Liver (tissue), 3 donors: ENCODE measurements around the gene LAX1.

Experiments used
- ATF3 ChIP-seq: IDR thresholded peaks from 2 replicates; pipeline ENCODE4 v1.6.1; 2016; ENCODE audit warnings: antibody characterized with exemption
- EGR1 ChIP-seq, 2 donors: IDR thresholded peaks; 2 replicates each; pipeline ENCODE4 v1.6.1; 2016 to 2018; ENCODE audit warnings: antibody characterized with exemption in 2 of 2, low read depth in 2 of 2
- FOXA2 ChIP-seq: IDR thresholded peaks from 2 replicates; pipeline ENCODE4 v1.6.1; 2016; ENCODE audit warnings: antibody characterized with exemption
- GABPA ChIP-seq, 2 donors: IDR thresholded peaks in 1 of 2; conservative IDR thresholded peaks in 1 of 2; 2 replicates each; pipeline ENCODE4 v1.6.1; 2016; ENCODE audit warnings: antibody characterized with exemption in 2 of 2, mild to moderate bottlenecking in 1 of 2, moderate library complexity in 1 of 2
- MAX ChIP-seq: IDR thresholded peaks from 2 replicates; pipeline ENCODE4 v1.6.1; 2016; ENCODE audit warnings: antibody characterized with exemption
- RAD21 ChIP-seq, 2 donors: IDR thresholded peaks; 2 replicates each; pipeline ENCODE4 v1.6.1; 2016; ENCODE audit warnings: antibody characterized with exemption in 2 of 2, mild to moderate bottlenecking in 2 of 2
- TAF1 ChIP-seq: conservative IDR thresholded peaks from 2 replicates; pipeline ENCODE4 v1.6.1; 2016; ENCODE audit warnings: antibody characterized with exemption, mild to moderate bottlenecking
- YY1 ChIP-seq: IDR thresholded peaks from 2 replicates; pipeline ENCODE4 v1.6.1; 2016; ENCODE audit warnings: antibody characterized with exemption, mild to moderate bottlenecking
- TF ChIP-seq, protein P1 (sequence below): fragments of 150-350 bp; IDR thresholded peaks from 2 replicates; pipeline ENCODE4 v1.5.1; 2017; ENCODE audit warnings: improper control_type of control experiment, low read depth, low read length; ENCODE audit not compliant: missing input control
- TF ChIP-seq, protein P2 (sequence below): IDR thresholded peaks from 2 replicates; pipeline ENCODE4 v1.6.1; 2016; ENCODE audit warnings: antibody characterized with exemption, mild to moderate bottlenecking
- donor health status: healthy.
- donor health status: healthy.

DNA sequence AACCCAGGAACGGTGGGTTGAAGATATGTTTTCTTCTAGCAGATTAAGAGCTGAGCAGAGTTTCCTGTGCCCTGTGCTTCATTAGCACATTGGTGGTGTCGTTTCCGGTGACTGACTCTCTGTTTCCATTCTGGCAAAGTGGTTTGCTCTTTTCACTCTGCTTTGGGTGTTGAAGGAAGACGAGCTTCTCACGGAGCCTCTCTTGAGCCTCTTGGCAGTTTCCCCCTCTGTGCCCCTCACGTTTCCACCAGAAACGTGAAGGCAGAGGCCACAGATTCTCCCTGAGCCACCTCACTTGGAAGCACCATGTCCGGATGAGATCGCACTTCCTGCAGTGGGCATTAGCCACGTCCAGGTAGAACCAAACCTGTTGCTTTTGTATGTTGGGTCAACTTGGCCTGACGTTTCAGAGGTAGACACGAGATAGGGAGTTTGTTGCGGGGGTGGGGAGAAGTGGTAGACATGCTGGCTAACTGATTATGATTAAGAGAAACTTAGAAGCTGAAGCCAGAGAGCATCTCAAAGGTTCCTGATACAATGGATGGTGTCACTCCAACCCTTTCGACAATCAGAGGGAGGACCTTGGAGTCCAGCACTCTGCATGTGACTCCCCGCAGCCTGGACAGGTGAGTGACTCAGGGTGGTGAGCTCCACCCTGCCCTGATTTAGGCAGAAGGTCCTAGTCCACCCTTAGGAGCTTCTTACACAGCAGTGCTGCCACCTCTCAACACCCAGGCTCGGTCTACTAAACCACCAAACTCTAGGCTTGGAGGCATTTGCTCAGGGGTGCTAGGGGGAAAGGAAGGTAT is at the start of gene LAX1:
- TF ChIP-seq GABPA (IDR thresholded peaks at IDR 0.05 in 1 of 2, conservative IDR thresholded peaks at IDR 0.05 in 1 of 2) (no peak), FOXA2 (no peak), TAF1 (no peak), MAX (no peak), YY1 (no peak), RAD21 (IDR thresholded peaks at IDR 0.05) (no peak), ATF3 (no peak), EGR1 (IDR thresholded peaks at IDR 0.05; ENCODE audit: low read depth in 2 of 2) (no peak)
- TF ChIP-seq, protein P1, sequence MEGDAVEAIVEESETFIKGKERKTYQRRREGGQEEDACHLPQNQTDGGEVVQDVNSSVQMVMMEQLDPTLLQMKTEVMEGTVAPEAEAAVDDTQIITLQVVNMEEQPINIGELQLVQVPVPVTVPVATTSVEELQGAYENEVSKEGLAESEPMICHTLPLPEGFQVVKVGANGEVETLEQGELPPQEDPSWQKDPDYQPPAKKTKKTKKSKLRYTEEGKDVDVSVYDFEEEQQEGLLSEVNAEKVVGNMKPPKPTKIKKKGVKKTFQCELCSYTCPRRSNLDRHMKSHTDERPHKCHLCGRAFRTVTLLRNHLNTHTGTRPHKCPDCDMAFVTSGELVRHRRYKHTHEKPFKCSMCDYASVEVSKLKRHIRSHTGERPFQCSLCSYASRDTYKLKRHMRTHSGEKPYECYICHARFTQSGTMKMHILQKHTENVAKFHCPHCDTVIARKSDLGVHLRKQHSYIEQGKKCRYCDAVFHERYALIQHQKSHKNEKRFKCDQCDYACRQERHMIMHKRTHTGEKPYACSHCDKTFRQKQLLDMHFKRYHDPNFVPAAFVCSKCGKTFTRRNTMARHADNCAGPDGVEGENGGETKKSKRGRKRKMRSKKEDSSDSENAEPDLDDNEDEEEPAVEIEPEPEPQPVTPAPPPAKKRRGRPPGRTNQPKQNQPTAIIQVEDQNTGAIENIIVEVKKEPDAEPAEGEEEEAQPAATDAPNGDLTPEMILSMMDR, result no peak
- TF ChIP-seq, protein P2, sequence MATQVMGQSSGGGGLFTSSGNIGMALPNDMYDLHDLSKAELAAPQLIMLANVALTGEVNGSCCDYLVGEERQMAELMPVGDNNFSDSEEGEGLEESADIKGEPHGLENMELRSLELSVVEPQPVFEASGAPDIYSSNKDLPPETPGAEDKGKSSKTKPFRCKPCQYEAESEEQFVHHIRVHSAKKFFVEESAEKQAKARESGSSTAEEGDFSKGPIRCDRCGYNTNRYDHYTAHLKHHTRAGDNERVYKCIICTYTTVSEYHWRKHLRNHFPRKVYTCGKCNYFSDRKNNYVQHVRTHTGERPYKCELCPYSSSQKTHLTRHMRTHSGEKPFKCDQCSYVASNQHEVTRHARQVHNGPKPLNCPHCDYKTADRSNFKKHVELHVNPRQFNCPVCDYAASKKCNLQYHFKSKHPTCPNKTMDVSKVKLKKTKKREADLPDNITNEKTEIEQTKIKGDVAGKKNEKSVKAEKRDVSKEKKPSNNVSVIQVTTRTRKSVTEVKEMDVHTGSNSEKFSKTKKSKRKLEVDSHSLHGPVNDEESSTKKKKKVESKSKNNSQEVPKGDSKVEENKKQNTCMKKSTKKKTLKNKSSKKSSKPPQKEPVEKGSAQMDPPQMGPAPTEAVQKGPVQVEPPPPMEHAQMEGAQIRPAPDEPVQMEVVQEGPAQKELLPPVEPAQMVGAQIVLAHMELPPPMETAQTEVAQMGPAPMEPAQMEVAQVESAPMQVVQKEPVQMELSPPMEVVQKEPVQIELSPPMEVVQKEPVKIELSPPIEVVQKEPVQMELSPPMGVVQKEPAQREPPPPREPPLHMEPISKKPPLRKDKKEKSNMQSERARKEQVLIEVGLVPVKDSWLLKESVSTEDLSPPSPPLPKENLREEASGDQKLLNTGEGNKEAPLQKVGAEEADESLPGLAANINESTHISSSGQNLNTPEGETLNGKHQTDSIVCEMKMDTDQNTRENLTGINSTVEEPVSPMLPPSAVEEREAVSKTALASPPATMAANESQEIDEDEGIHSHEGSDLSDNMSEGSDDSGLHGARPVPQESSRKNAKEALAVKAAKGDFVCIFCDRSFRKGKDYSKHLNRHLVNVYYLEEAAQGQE, result no peak
